Measurements from ENCODE around the gene TRRAP.

DNA sequence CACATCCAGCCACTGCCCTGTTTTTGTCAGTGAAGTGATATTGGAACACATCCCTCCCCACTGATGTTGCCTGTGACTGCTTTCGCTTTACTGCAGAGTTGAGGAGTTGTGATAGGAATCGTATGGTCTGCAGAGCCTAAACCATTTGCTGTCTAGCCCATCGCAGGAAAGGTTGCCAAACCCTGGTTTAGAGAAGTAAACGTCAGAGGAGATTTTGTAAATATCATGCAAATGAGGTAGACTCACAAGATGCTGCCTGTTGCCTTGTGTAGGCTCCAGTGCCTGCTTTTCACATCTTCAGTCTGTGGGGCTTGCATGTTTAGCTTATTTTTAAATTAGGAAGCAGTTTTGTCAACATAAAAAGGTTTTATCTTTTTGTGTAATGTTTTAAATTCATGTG lies 107.1 kb downstream of the TRRAP start:
- TF ChIP-seq POLR2A (IDR thresholded peaks at IDR 0.05): no peak
- TF ChIP-seq, protein P1, sequence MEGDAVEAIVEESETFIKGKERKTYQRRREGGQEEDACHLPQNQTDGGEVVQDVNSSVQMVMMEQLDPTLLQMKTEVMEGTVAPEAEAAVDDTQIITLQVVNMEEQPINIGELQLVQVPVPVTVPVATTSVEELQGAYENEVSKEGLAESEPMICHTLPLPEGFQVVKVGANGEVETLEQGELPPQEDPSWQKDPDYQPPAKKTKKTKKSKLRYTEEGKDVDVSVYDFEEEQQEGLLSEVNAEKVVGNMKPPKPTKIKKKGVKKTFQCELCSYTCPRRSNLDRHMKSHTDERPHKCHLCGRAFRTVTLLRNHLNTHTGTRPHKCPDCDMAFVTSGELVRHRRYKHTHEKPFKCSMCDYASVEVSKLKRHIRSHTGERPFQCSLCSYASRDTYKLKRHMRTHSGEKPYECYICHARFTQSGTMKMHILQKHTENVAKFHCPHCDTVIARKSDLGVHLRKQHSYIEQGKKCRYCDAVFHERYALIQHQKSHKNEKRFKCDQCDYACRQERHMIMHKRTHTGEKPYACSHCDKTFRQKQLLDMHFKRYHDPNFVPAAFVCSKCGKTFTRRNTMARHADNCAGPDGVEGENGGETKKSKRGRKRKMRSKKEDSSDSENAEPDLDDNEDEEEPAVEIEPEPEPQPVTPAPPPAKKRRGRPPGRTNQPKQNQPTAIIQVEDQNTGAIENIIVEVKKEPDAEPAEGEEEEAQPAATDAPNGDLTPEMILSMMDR (IDR thresholded peaks at IDR 0.05): no peak
- TF ChIP-seq POLR2AphosphoS5 (IDR thresholded peaks at IDR 0.05): no peak
